ENCODE results near the gene MAML2. TPM values are rescaled to one million over a fixed set of nuclear protein-coding genes. Genes with fewer than 3 reads are reported as not detected.

Gene MAML2
- total and polyA plus RNA-seq, 2 of the 8 experiments (the other 6 are each of a cell fraction or from before 2014, with no cell fraction given) = 3.8 to 6.6 TPM

DNA sequence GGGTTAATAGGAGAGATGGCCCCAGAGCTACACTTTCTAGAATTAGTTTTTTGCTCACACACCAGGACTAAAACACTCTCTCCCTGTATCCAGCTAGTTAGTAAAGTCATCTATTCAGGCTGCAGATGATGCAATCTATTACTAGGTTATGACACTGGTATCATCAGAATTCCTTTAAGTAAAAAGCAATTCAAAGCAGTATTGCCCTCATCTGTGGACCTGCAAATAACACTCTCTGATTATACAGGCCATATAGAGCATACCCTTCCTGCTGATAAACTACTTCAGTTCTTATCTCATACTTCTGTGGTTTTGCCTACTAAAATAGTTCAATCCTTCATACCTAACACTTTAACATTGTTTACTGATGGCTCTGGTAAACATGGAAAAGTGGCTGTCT lies 405.6 kb downstream of the MAML2 start:
- DNase-seq (ENCODE audit: low read depth in 1 of 2, low spot score in 2 of 2) (no peak), FAIRE-seq (no peak)
- H3K4ac ChIP-seq (replicated peaks; ENCODE audit: insufficient read length, low read depth, low read length) = no peak overlapping the region
- no peak overlapping the region for H3K56ac ChIP-seq (replicated peaks; ENCODE audit: insufficient read length, low read depth, low read length)
- H3K4me1 ChIP-seq (replicated peaks in 1 of 4; ENCODE audit: control insufficient read depth in 3 of 4, insufficient read depth in 4 of 4, low read length in 3 of 4) = no peaks in the 10 kb centered on the region
- no peak overlapping the region for H3K4me2 ChIP-seq (ENCODE audit: insufficient read depth in 1 of 2, low read depth in 2 of 2, low read length in 2 of 2)
- no peak overlapping the region for H2BK15ac ChIP-seq (ENCODE audit: low read length)
- H2BK20ac ChIP-seq (ENCODE audit: low read length) = no peak overlapping the region
- no peak overlapping the region for H4K91ac ChIP-seq (replicated peaks; ENCODE audit: insufficient read length, low read length)
- H3K9ac ChIP-seq (replicated peaks in 1 of 4; ENCODE audit: extremely low read depth in 1 of 4, low read depth in 3 of 4, low read length in 3 of 4) = no peak overlapping the region
- ChIA-PET CTCF (ENCODE audit: partially characterized antibody) (no interaction called here), POLR2A (ENCODE audit: partially characterized antibody) (interaction anchor here (1.1 kb wide), 1 partner anchor 14 kb away, joined by 3 read pairs; the partner anchor contains the start of gene MTMR2)
- no peak overlapping the region for H2BK5ac ChIP-seq (ENCODE audit: low read depth, low read length)
- H3K27me3 ChIP-seq (replicated peaks in 1 of 4; ENCODE audit: control insufficient read depth in 3 of 4, extremely low read depth in 1 of 4, insufficient read depth in 3 of 4, low read length in 3 of 4) = no peaks in the 10 kb centered on the region
- no peaks in the 10 kb centered on the region; a peak in 1 of 4 replicates for H3K9me3 ChIP-seq (ENCODE audit: insufficient read depth in 2 of 2, low read depth in 1 of 2, low read length in 1 of 2)
- no peaks in the 10 kb centered on the region for H3K23me2 ChIP-seq (ENCODE audit: low read depth, low read length)
- H4K20me1 ChIP-seq (replicated peaks in 1 of 2; ENCODE audit: control insufficient read depth in 1 of 2, insufficient read depth in 2 of 2, low read length in 2 of 2) = no peaks in the 10 kb centered on the region
- no peak overlapping the region for H4K5ac ChIP-seq (ENCODE audit: insufficient read length, low read depth, low read length)
- H2AFZ ChIP-seq (ENCODE audit: low read length) = no peak overlapping the region
- no peaks in the 10 kb centered on the region for H3K36me3 ChIP-seq (ENCODE audit: control insufficient read depth in 2 of 4, insufficient read depth in 4 of 4, low read length in 3 of 4)
- no peak overlapping the region for H2BK12ac ChIP-seq (ENCODE audit: low read depth, low read length)
- H3K23ac ChIP-seq (ENCODE audit: insufficient read length) = no peak overlapping the region
- H2BK120ac ChIP-seq (replicated peaks; ENCODE audit: low read depth, low read length) = no peak overlapping the region
- H3K79me2 ChIP-seq (ENCODE audit: control insufficient read depth in 1 of 2, insufficient read depth in 2 of 2, low read length in 2 of 2) = no peaks in the 10 kb centered on the region
- no peak overlapping the region for H3K4me3 ChIP-seq (ENCODE audit: extremely low read depth in 1 of 4, insufficient read depth in 2 of 4, low read depth in 3 of 4, low read length in 4 of 4)
- H4K8ac ChIP-seq (ENCODE audit: extremely low read depth, insufficient read depth, low read length) = no peak overlapping the region
- no peak overlapping the region for H3K18ac ChIP-seq (ENCODE audit: extremely low read depth, low read length)
- H2AK5ac ChIP-seq (ENCODE audit: low read depth, low read length) = no peak overlapping the region
- no peak overlapping the region for H3K14ac ChIP-seq (ENCODE audit: insufficient read length)
- H3K27ac ChIP-seq (ENCODE audit: low read depth, low read length) = no peak overlapping the region
- no peaks in the 10 kb centered on the region for H3K79me1 ChIP-seq (ENCODE audit: low read depth, low read length)
- no peak for TF ChIP-seq SIN3A (conservative IDR thresholded peaks at IDR 0.05 in 1 of 2, IDR thresholded peaks at IDR 0.05 in 1 of 2; ENCODE audit: low read depth in 1 of 2, low read length in 2 of 2)
- TF ChIP-seq SP2 (IDR thresholded peaks at IDR 0.05; ENCODE audit: low read length) = no peak
- TF ChIP-seq MAFK (IDR thresholded peaks at IDR 0.05; ENCODE audit: low read depth, low read length) = no peak
- no peak for TF ChIP-seq CREB1 (IDR thresholded peaks at IDR 0.05)
- TF ChIP-seq CTBP2 (IDR thresholded peaks at IDR 0.05; ENCODE audit: borderline replicate concordance, insufficient read depth, insufficient read length, low read length) = no peak
- no peak for TF ChIP-seq YY1 (IDR thresholded peaks at IDR 0.05; ENCODE audit: low read depth, low read length)
- no peak for TF ChIP-seq EP300 (IDR thresholded peaks at IDR 0.05; ENCODE audit: borderline replicate concordance in 1 of 2, low read depth in 2 of 2, low read length in 2 of 2)
- TF ChIP-seq SIX5 (IDR thresholded peaks at IDR 0.05; ENCODE audit: low read depth, low read length) = no peak
